HepG2 (cell line): Measurements from ENCODE around the gene ST3GAL2. TPM values are rescaled to one million over a fixed set of nuclear protein-coding genes. Genes with fewer than 3 reads are reported as not detected.

Experiments
- GATAD2A ChIP-seq: IDR thresholded peaks from 2 replicates; pipeline ENCODE4 v1.6.1; 2016
- HDAC2 ChIP-seq: sonication (generic); formaldehyde crosslinking; IDR thresholded peaks from 2 replicates; pipeline ENCODE4 v1.4.0; 2020; ENCODE audit warnings: missing genetic modification reagents
- HES4 ChIP-seq: sonication (generic); formaldehyde crosslinking; IDR thresholded peaks from 2 replicates; pipeline ENCODE4 v1.9.0; 2021; ENCODE audit warnings: mild to moderate bottlenecking, missing genetic modification reagents, borderline replicate concordance
- MBNL3 ChIP-seq: fragments of 250-450 bp; sonication (Bioruptor Pico); conservative IDR thresholded peaks from 2 replicates; pipeline ENCODE4 v1.8.0; 2022; ENCODE audit warnings: mild to moderate bottlenecking, inconsistent platforms
- MLXIP ChIP-seq: sonication (generic); formaldehyde crosslinking; IDR thresholded peaks from 2 replicates; pipeline ENCODE4 v1.9.0; 2021; ENCODE audit warnings: missing genetic modification reagents, borderline replicate concordance
- NR1H2 ChIP-seq: sonication (generic); formaldehyde crosslinking; IDR thresholded peaks from 2 replicates; pipeline ENCODE4 v1.8.1; 2022; ENCODE audit warnings: low read depth, missing genetic modification reagents, borderline replicate concordance
- PBX3 ChIP-seq: sonication (generic); formaldehyde crosslinking; IDR thresholded peaks from 2 replicates; pipeline ENCODE4 v1.8.1; 2023; ENCODE audit warnings: missing genetic modification reagents, inconsistent platforms, borderline replicate concordance
- RBFOX2 ChIP-seq: fragments of 200-400 bp; formaldehyde crosslinking; IDR thresholded peaks from 2 replicates; pipeline ENCODE4 v1.6.1; 2017; ENCODE audit warnings: low read depth, mild to moderate bottlenecking, low read length
- SMAD3 ChIP-seq: sonication (generic); formaldehyde crosslinking; IDR thresholded peaks from 2 replicates; pipeline ENCODE4 v1.4.0; 2020; ENCODE audit warnings: missing genetic modification reagents
- SMAD9 ChIP-seq: sonication (generic); formaldehyde crosslinking; IDR thresholded peaks from 2 replicates; pipeline ENCODE4 v1.5.1; 2020; ENCODE audit warnings: mild to moderate bottlenecking, missing genetic modification reagents
- THYN1 ChIP-seq: sonication (generic); formaldehyde crosslinking; IDR thresholded peaks from 2 replicates; pipeline ENCODE4 v1.8.1; 2023; ENCODE audit warnings: low read depth, mild to moderate bottlenecking, moderate library complexity, missing genetic modification reagents, borderline replicate concordance
- U2AF1 ChIP-seq: fragments of 200-400 bp; formaldehyde crosslinking; optimal IDR thresholded peaks from 2 replicates; pipeline ENCODE3; 2017; ENCODE audit warnings: mild to moderate bottlenecking, low read depth, low read length
- ZNF296 ChIP-seq: sonication (generic); formaldehyde crosslinking; conservative IDR thresholded peaks from 2 replicates; pipeline ENCODE4 v1.5.0; 2020; ENCODE audit warnings: mild to moderate bottlenecking, missing genetic modification reagents
- ZNF354B ChIP-seq: sonication (generic); formaldehyde crosslinking; IDR thresholded peaks from 2 replicates; pipeline ENCODE4 v1.8.0; 2022; ENCODE audit warnings: mild to moderate bottlenecking, missing genetic modification reagents
- ZNF468 ChIP-seq: sonication (generic); formaldehyde crosslinking; IDR thresholded peaks from 2 replicates; pipeline ENCODE4 v1.8.0; 2022; ENCODE audit warnings: mild to moderate bottlenecking, moderate library complexity, missing genetic modification reagents
- ZNF510 ChIP-seq: sonication (generic); formaldehyde crosslinking; IDR thresholded peaks from 2 replicates; pipeline ENCODE4 v1.4.0; 2020; ENCODE audit warnings: low read depth, mild to moderate bottlenecking, missing genetic modification reagents
- ZNF7 ChIP-seq: IDR thresholded peaks from 2 replicates; pipeline ENCODE4 v1.6.1; 2016; ENCODE audit warnings: missing biosample characterization, missing genetic modification reagents
- polyA plus RNA-seq, 8 experiments: library from polyadenylated mRNA; depleted of rRNA in 3 of 8; stranded (reverse) in 7 of 8; unstranded in 1 of 8; fragments of >200 nt; fragmentation: Illumina TruSeq in 4 of 8; extraction: Trizol in 4 of 8; gene quantifications; 2 replicates each; pipeline versions ENCODE4 v1.2.1 to v1.2.3, GENCODE V29; 2011 to 2016; ENCODE audit warnings: low read depth in 4 of 8, missing spikeins in 1 of 8, mixed read lengths in 1 of 8; ENCODE audit not compliant: insufficient read depth in 1 of 8
- total RNA-seq, 5 experiments: library from RNA; depleted of rRNA; stranded (reverse); fragments of >200 nt; fragmentation: Illumina TruSeq; extraction: Trizol; gene quantifications; 2 replicates each; pipeline ENCODE4 v1.2.3, GENCODE V29; 2016; ENCODE audit warnings: low read depth in 1 of 5
- TF ChIP-seq, protein P1 (sequence below): sonication (generic); formaldehyde crosslinking; IDR thresholded peaks from 2 replicates; pipeline ENCODE4 v1.4.0; 2020; ENCODE audit warnings: mild to moderate bottlenecking, missing genetic modification reagents
- TF ChIP-seq, protein P2 (sequence below): sonication (generic); formaldehyde crosslinking; IDR thresholded peaks from 2 replicates; pipeline ENCODE4 v1.4.0; 2020; ENCODE audit warnings: missing genetic modification reagents
- TF ChIP-seq, protein P3 (sequence below): IDR thresholded peaks from 2 replicates; pipeline ENCODE4 v1.6.1; 2012; ENCODE audit warnings: inconsistent platforms

The ST3GAL2 gene
- total and polyA plus RNA-seq, 2 of the 13 experiments (the other 11 are each of a cell fraction or from before 2014, with no cell fraction given) = 16.3 to 24.9 TPM

DNA sequence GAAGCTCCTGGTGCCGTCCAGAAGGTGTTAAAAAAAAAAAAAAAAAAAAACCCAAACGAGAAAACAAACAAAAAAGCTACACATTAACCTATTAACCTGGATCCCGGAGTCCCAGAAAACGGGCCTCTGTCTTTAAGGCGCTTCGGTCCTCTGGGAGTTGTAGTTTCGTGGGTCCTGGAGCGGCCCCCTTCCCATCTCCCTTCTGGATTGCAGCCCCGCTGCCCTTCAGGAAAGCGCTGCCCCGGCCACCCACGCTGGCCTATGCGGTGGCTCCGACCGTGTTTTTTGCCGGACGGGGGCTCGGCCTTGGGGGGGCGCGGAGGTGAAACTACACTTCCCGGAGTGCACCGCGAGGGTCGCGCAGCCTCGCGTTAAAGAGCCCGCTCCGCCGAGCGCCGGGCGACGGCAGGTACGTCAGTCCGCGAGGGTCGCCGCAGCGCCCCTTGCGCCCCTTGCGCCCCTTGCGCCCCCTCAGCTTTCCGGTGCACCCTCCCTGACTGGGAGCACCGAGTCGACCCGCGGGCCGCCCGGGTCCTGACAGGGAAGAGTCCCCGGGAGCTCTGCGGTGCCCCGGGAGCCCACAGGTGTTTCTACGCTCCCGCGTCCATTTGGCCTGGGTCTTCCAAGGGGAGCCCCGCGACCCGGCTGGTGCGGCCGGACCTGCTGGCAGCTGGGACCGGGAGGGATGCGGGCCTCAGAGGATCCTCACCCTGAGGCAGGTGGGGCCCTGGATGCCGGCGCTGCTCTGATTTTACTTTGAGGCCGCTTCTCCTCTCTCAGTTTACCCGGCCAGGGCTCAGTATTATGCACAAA lies 15.5 kb upstream of the ST3GAL2 start, which contains the start of gene FCSK (continued):
- TF ChIP-seq PBX3 (CRISPR knock-in tag) (peak; percentile 86), SMAD3 (CRISPR knock-in tag) (peak; percentile 65; the same call in 1 of the 2 replicates), SMAD9 (CRISPR knock-in tag) (peak; percentile 34; the same call in 1 of the 2 replicates), ZNF354B (CRISPR knock-in tag) (no peak), MBNL3 (CRISPR knock-in tag) (no peak), MLXIP (CRISPR knock-in tag) (peak; percentile 88), ZNF7 (CRISPR knock-in tag) (no peak), HDAC2 (CRISPR knock-in tag) (peak; percentile 82), ZNF510 (no peak), RBFOX2 (peak; percentile 96), GATAD2A (peak; percentile 74), ZNF296 (no peak), ZNF468 (CRISPR knock-in tag) (no peak), NR1H2 (CRISPR knock-in tag) (no peak), THYN1 (CRISPR knock-in tag) (no peak), HES4 (CRISPR knock-in tag) (peak; percentile 95), U2AF1 (peak; percentile 84)
- TF ChIP-seq, protein P1, sequence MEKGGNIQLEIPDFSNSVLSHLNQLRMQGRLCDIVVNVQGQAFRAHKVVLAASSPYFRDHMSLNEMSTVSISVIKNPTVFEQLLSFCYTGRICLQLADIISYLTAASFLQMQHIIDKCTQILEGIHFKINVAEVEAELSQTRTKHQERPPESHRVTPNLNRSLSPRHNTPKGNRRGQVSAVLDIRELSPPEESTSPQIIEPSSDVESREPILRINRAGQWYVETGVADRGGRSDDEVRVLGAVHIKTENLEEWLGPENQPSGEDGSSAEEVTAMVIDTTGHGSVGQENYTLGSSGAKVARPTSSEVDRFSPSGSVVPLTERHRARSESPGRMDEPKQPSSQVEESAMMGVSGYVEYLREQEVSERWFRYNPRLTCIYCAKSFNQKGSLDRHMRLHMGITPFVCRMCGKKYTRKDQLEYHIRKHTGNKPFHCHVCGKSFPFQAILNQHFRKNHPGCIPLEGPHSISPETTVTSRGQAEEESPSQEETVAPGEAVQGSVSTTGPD (CRISPR knock-in tag) = no peak
- TF ChIP-seq, protein P2, sequence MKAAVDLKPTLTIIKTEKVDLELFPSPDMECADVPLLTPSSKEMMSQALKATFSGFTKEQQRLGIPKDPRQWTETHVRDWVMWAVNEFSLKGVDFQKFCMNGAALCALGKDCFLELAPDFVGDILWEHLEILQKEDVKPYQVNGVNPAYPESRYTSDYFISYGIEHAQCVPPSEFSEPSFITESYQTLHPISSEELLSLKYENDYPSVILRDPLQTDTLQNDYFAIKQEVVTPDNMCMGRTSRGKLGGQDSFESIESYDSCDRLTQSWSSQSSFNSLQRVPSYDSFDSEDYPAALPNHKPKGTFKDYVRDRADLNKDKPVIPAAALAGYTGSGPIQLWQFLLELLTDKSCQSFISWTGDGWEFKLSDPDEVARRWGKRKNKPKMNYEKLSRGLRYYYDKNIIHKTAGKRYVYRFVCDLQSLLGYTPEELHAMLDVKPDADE (CRISPR knock-in tag) = peak; percentile 65; the same call in 1 of the 2 replicates
- TF ChIP-seq, protein P3, sequence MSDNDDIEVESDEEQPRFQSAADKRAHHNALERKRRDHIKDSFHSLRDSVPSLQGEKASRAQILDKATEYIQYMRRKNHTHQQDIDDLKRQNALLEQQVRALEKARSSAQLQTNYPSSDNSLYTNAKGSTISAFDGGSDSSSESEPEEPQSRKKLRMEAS = peak; percentile 83
